Measurements from ENCODE around the gene GABBR2.
A peak's percentile ranks its signal among the peaks of the same experiment; 100 is the strongest.

DNA sequence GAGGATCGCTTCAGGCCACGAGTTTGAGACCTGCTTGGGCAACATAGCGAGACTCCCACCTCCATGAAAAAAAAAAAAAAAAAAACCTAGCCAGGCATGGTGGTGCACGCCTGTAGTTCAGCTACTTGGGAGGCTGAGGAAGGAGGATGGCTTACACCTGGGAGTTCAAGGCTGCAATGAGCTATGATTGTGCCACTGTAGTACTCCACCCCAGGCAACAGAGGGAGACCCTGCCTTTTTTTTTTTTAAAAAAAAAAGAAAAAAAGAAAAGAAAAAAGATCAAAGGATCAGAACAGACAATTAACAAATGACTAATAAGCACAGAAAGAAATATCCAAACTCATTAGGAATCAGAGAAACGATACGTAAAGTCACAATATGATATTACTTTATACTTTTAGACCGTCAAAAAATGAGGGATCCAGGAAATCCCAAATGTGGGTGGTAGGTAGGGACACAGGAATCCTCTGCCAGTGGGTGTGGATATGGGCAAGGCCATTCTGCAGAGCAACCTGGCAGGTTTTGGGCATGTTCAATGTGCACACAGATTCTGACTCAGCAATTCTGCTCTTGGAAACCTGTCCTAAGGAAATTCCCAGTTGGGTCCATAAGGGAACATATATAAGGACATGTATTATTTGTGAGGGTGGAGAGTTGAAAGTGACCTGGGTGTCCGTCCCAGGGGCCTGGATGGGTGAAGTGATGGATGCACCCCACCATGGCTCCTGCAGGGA, 308.6 kb downstream of the GABBR2 start:
- TF ChIP-seq, protein P1, sequence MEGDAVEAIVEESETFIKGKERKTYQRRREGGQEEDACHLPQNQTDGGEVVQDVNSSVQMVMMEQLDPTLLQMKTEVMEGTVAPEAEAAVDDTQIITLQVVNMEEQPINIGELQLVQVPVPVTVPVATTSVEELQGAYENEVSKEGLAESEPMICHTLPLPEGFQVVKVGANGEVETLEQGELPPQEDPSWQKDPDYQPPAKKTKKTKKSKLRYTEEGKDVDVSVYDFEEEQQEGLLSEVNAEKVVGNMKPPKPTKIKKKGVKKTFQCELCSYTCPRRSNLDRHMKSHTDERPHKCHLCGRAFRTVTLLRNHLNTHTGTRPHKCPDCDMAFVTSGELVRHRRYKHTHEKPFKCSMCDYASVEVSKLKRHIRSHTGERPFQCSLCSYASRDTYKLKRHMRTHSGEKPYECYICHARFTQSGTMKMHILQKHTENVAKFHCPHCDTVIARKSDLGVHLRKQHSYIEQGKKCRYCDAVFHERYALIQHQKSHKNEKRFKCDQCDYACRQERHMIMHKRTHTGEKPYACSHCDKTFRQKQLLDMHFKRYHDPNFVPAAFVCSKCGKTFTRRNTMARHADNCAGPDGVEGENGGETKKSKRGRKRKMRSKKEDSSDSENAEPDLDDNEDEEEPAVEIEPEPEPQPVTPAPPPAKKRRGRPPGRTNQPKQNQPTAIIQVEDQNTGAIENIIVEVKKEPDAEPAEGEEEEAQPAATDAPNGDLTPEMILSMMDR (IDR thresholded peaks at IDR 0.05 in 2 of 3, conservative IDR thresholded peaks at IDR 0.05 in 1 of 3; ENCODE audit: insufficient read depth in 2 of 3, low read depth in 1 of 3, low read length in 3 of 3) = peak in 1 of 3 experiments; percentile 10; a peak in 1 of 6 replicates
- TF ChIP-seq EP300 (IDR thresholded peaks at IDR 0.05; ENCODE audit: low read length) = no peak

Measured in K562 (cell line).